Neural cell (in vitro differentiated cells): ENCODE measurements around the gene SLC11A1. TPM values are rescaled to one million over a fixed set of nuclear protein-coding genes. Genes with fewer than 3 reads are reported as not detected.

Experiments used
- H2AFZ ChIP-seq: fragments of 200-600, 300-800 bp; sonication (generic), shearing (Covaris generic); 2 replicates; pipeline ENCODE4 v1.6.0; 2014; ENCODE audit warnings: low read depth, mild to moderate bottlenecking, antibody characterized with exemption, low read length, moderate library complexity
- H3F3A ChIP-seq: fragments of 200-600 bp; shearing (Covaris generic); 2 replicates; pipeline ENCODE4 v1.6.1; 2016; ENCODE audit warnings: mild to moderate bottlenecking, moderate library complexity, mixed read lengths, antibody characterized with exemption, low read length; ENCODE audit not compliant: insufficient read depth, poor library complexity, severe bottlenecking
- H3K27ac ChIP-seq: fragments of 200-600, 300-800 bp; sonication (generic), shearing (Covaris generic); 2 replicates; pipeline ENCODE4 v1.5.1; 2014; ENCODE audit warnings: mild to moderate bottlenecking, low read length, moderate library complexity
- H3K27me3 ChIP-seq: fragments of 300-800, 200-600 bp; sonication (generic), shearing (Covaris generic); 2 replicates; pipeline ENCODE4 v1.6.0; 2014; ENCODE audit warnings: mild to moderate bottlenecking, low read depth, low read length, moderate library complexity; ENCODE audit not compliant: insufficient read depth
- H3K36me3 ChIP-seq: fragments of 300-800, 200-600 bp; sonication (generic), shearing (Covaris generic); 2 replicates; pipeline ENCODE4 v1.5.1; 2014; ENCODE audit warnings: mild to moderate bottlenecking, antibody characterized with exemption, low read length, moderate library complexity; ENCODE audit not compliant: insufficient read depth
- H3K4me2 ChIP-seq: fragments of 300-800, 200-600 bp; sonication (generic), shearing (Covaris generic); 2 replicates; pipeline ENCODE4 v1.6.0; 2014; ENCODE audit warnings: mild to moderate bottlenecking, low read length
- H3K4me3 ChIP-seq: fragments of 300-800, 200-600 bp; sonication (generic), shearing (Covaris generic); 2 replicates; pipeline ENCODE4 v1.5.1; 2014; ENCODE audit warnings: mild to moderate bottlenecking, low read length, moderate library complexity
- H3K79me2 ChIP-seq: fragments of 200-600 bp; shearing (Covaris generic); replicated peaks from 2 replicates; pipeline ENCODE4 v1.6.0; 2014; ENCODE audit warnings: mild to moderate bottlenecking, low read length, moderate library complexity; ENCODE audit not compliant: insufficient read depth
- H3K9ac ChIP-seq: fragments of 300-800, 200-600 bp; sonication (generic), shearing (Covaris generic); 2 replicates; pipeline ENCODE4 v1.6.1; 2016; ENCODE audit warnings: mild to moderate bottlenecking, low read length, mixed read lengths
- H3K9me2 ChIP-seq: fragments of 200-600 bp; shearing (Covaris generic); 2 replicates; pipeline ENCODE4 v1.6.1; 2016; ENCODE audit warnings: mild to moderate bottlenecking, low read length, mixed read lengths; ENCODE audit not compliant: insufficient read depth
- H3K9me3 ChIP-seq: fragments of 200-600, 300-800 bp; sonication (generic), shearing (Covaris generic); 2 replicates; pipeline ENCODE4 v1.6.1; 2016; ENCODE audit warnings: mild to moderate bottlenecking, mixed run types, low read length, moderate library complexity, mixed read lengths
- H4K20me1 ChIP-seq: fragments of 200-600 bp; shearing (Covaris generic); 2 replicates; pipeline ENCODE4 v1.6.1; 2016; ENCODE audit warnings: mild to moderate bottlenecking, mixed run types; ENCODE audit not compliant: insufficient read depth
- EP300 ChIP-seq: fragments of 450-650 bp; conservative IDR thresholded peaks from 2 replicates; pipeline ENCODE4 v1.6.1; 2014; ENCODE audit warnings: antibody characterized with exemption, mild to moderate bottlenecking, moderate library complexity; ENCODE audit not compliant: poor library complexity, severe bottlenecking
- EZH2 ChIP-seq: fragments of 200-600, 300-800 bp; shearing (Covaris generic), sonication (generic); IDR thresholded peaks from 2 replicates; pipeline ENCODE4 v1.6.1; 2014; ENCODE audit warnings: antibody characterized with exemption, low read length, borderline replicate concordance, mild to moderate bottlenecking; ENCODE audit not compliant: insufficient read depth, poor library complexity, severe bottlenecking
- MXI1 ChIP-seq: fragments of 450-650 bp; conservative IDR thresholded peaks from 2 replicates; pipeline ENCODE4 v1.6.1; 2014; ENCODE audit warnings: antibody characterized with exemption, mild to moderate bottlenecking; ENCODE audit not compliant: poor library complexity, severe bottlenecking
- POLR2AphosphoS5 ChIP-seq: IDR thresholded peaks from 2 replicates; pipeline ENCODE4 v1.6.1; 2012
- RAD21 ChIP-seq: fragments of 450-650 bp; conservative IDR thresholded peaks from 2 replicates; pipeline ENCODE4 v1.6.1; 2014; ENCODE audit warnings: antibody characterized with exemption, mild to moderate bottlenecking, moderate library complexity
- SMC3 ChIP-seq: fragments of 450-650 bp; conservative IDR thresholded peaks from 2 replicates; pipeline ENCODE4 v1.6.1; 2014; ENCODE audit warnings: antibody characterized with exemption, mild to moderate bottlenecking, moderate library complexity; ENCODE audit not compliant: poor library complexity
- TAF1 ChIP-seq: IDR thresholded peaks from 2 replicates; pipeline ENCODE4 v1.6.1; 2012; ENCODE audit warnings: low read depth
- polyA plus RNA-seq: library from polyadenylated mRNA; depleted of rRNA; stranded (reverse); fragments of >200 nt; gene quantifications from 2 replicates; pipeline ENCODE4 v1.2.3, GENCODE V29; 2014
- TF ChIP-seq, protein P1 (sequence below): fragments of 450-650 bp; IDR thresholded peaks from 2 replicates; pipeline ENCODE4 v1.5.1; 2014; ENCODE audit warnings: antibody characterized with exemption, mild to moderate bottlenecking, moderate library complexity; ENCODE audit not compliant: poor library complexity, severe bottlenecking
- TF ChIP-seq, protein P2 (sequence below): IDR thresholded peaks from 2 replicates; pipeline ENCODE4 v1.6.1; 2012; ENCODE audit warnings: borderline replicate concordance

SLC11A1 gene
- polyA plus RNA-seq, 1 donor from 2014 or later = not detected

DNA sequence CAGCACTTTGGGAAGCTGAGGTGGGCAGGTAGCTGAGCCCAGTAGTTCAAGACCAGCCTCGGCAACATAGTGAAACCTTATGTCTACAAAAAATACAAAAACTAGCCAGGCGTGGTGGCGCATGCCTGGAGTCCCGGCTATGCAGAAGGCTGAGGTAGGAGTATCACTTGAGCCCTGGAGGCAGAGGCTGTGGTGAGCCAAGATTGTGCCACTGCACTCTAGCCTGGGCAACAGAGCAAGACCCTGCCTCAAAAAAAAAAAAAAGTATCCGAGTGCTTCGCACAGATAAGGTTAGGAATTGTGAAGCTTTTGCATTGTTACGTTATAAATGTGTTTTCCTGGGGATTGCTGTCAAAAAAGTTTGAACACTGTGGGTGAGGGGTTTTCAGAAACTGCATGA, 21.7 kb downstream of the SLC11A1 start:
- TF ChIP-seq EP300 (no peak), POLR2AphosphoS5 (no peak), RAD21 (no peak), SMC3 (no peak), MXI1 (no peak), TAF1 (no peak), EZH2 (no peak)
- TF ChIP-seq, protein P1, sequence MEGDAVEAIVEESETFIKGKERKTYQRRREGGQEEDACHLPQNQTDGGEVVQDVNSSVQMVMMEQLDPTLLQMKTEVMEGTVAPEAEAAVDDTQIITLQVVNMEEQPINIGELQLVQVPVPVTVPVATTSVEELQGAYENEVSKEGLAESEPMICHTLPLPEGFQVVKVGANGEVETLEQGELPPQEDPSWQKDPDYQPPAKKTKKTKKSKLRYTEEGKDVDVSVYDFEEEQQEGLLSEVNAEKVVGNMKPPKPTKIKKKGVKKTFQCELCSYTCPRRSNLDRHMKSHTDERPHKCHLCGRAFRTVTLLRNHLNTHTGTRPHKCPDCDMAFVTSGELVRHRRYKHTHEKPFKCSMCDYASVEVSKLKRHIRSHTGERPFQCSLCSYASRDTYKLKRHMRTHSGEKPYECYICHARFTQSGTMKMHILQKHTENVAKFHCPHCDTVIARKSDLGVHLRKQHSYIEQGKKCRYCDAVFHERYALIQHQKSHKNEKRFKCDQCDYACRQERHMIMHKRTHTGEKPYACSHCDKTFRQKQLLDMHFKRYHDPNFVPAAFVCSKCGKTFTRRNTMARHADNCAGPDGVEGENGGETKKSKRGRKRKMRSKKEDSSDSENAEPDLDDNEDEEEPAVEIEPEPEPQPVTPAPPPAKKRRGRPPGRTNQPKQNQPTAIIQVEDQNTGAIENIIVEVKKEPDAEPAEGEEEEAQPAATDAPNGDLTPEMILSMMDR = no peak
- TF ChIP-seq, protein P2, sequence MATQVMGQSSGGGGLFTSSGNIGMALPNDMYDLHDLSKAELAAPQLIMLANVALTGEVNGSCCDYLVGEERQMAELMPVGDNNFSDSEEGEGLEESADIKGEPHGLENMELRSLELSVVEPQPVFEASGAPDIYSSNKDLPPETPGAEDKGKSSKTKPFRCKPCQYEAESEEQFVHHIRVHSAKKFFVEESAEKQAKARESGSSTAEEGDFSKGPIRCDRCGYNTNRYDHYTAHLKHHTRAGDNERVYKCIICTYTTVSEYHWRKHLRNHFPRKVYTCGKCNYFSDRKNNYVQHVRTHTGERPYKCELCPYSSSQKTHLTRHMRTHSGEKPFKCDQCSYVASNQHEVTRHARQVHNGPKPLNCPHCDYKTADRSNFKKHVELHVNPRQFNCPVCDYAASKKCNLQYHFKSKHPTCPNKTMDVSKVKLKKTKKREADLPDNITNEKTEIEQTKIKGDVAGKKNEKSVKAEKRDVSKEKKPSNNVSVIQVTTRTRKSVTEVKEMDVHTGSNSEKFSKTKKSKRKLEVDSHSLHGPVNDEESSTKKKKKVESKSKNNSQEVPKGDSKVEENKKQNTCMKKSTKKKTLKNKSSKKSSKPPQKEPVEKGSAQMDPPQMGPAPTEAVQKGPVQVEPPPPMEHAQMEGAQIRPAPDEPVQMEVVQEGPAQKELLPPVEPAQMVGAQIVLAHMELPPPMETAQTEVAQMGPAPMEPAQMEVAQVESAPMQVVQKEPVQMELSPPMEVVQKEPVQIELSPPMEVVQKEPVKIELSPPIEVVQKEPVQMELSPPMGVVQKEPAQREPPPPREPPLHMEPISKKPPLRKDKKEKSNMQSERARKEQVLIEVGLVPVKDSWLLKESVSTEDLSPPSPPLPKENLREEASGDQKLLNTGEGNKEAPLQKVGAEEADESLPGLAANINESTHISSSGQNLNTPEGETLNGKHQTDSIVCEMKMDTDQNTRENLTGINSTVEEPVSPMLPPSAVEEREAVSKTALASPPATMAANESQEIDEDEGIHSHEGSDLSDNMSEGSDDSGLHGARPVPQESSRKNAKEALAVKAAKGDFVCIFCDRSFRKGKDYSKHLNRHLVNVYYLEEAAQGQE = no peak
- H2AFZ ChIP-seq = no peak overlapping the region
- peaks cover 8% of the 10 kb centered on the region for H3K27me3 ChIP-seq
- H3F3A ChIP-seq = no peaks in the 10 kb centered on the region
- no peaks in the 10 kb centered on the region for H3K9me2 ChIP-seq
- H4K20me1 ChIP-seq = no peaks in the 10 kb centered on the region
- no peaks in the 10 kb centered on the region for H3K9me3 ChIP-seq
- H3K9ac ChIP-seq = no peak overlapping the region
- H3K4me3 ChIP-seq = no peak overlapping the region
- no peaks in the 10 kb centered on the region for H3K79me2 ChIP-seq
- H3K36me3 ChIP-seq = no peaks in the 10 kb centered on the region
- no peak overlapping the region for H3K4me2 ChIP-seq
- no peak overlapping the region for H3K27ac ChIP-seq

DNA sequence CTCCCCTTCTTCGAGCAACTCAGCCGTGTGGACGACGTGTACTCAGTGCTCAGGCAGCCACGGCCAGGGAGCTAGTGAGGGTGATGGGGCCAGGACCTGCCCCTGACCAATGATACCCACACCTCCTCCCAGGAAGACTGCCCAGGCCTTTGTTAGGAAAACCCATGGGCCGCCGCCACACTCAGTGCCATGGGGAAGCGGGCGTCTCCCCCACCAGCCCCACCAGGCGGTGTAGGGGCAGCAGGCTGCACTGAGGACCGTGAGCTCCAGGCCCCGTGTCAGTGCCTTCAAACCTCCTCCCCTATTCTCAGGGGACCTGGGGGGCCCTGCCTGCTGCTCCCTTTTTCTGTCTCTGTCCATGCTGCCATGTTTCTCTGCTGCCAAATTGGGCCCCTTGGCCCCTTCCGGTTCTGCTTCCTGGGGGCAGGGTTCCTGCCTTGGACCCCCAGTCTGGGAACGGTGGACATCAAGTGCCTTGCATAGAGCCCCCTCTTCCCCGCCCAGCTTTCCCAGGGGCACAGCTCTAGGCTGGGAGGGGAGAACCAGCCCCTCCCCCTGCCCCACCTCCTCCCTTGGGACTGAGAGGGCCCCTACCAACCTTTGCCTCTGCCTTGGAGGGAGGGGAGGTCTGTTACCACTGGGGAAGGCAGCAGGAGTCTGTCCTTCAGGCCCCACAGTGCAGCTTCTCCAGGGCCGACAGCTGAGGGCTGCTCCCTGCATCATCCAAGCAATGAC, 22.4 kb downstream of the SLC11A1 start:
- Histone ChIP-seq H3K9ac (no peak overlapping the region), H3F3A (no peaks in the 10 kb centered on the region), H3K36me3 (no peaks in the 10 kb centered on the region), H2AFZ (no peak overlapping the region), H3K9me2 (no peaks in the 10 kb centered on the region), H4K20me1 (no peaks in the 10 kb centered on the region), H3K27ac (no peak overlapping the region), H3K27me3 (peaks cover under 1% of the 10 kb centered on the region), H3K4me2 (no peak overlapping the region), H3K4me3 (no peak overlapping the region), H3K79me2 (no peaks in the 10 kb centered on the region), H3K9me3 (no peaks in the 10 kb centered on the region)
- TF ChIP-seq TAF1 = no peak
